NOMO-1 (cell line): ENCODE measurements around the gene NECTIN1.
A peak's percentile ranks its signal among the peaks of the same experiment; 100 is the strongest.

Source experiments
- DNase-seq, 2 experiments: peaks; one replicate each; lab custom pipeline; 2025; ENCODE audit not compliant: unreplicated experiment in 2 of 2; lab: John Stamatoyannopoulos, UW

The NECTIN1 gene

GRCh38 chr11:119696378-119697222 is 32.4 kb downstream of the NECTIN1 start:
- no peak for DNase-seq

- DNase-seq: peak; percentile 7 to 41
Observed at GRCh38 chr11:119694334-119694733, 34.7 kb downstream of the NECTIN1 start.

GRCh38 chr11:119693253-119693815 is 35.7 kb downstream of the NECTIN1 start:
- DNase-seq: no peak

- DNase-seq: no peak
Observed at GRCh38 chr11:119692540-119692820, 36.5 kb downstream of the NECTIN1 start.

GRCh38 chr11:119691701-119692539 is 37.1 kb downstream of the NECTIN1 start:
- no peak for DNase-seq

- DNase-seq: peak; percentile 17 to 36
Observed at GRCh38 chr11:119691020-119691666, 37.9 kb downstream of the NECTIN1 start.

- no peak for DNase-seq
Observed at GRCh38 chr11:119689302-119689701, 39.7 kb downstream of the NECTIN1 start.

GRCh38 chr11:119688356-119688755 is 40.6 kb downstream of the NECTIN1 start:
- no peak for DNase-seq

- DNase-seq: no peak
Observed at GRCh38 chr11:119687373-119688046, 41.5 kb downstream of the NECTIN1 start.

- no peak for DNase-seq
Observed at GRCh38 chr11:119686177-119686882, 42.7 kb downstream of the NECTIN1 start.

GRCh38 chr11:119685111-119685746 is 43.8 kb downstream of the NECTIN1 start:
- DNase-seq: no peak

GRCh38 chr11:119684361-119685110 is 44.5 kb downstream of the NECTIN1 start:
- no peak for DNase-seq

GRCh38 chr11:119683783-119684182 is 45.2 kb downstream of the NECTIN1 start:
- no peak for DNase-seq

GRCh38 chr11:119681361-119681910 is 47.6 kb downstream of the NECTIN1 start:
- DNase-seq: no peak

GRCh38 chr11:119680541-119681360 is 48.2 kb downstream of the NECTIN1 start:
- no peak for DNase-seq

GRCh38 chr11:119679346-119679745 is 49.7 kb downstream of the NECTIN1 start:
- DNase-seq: no peak

GRCh38 chr11:119678351-119678750 is 50.6 kb downstream of the NECTIN1 start:
- no peak for DNase-seq

GRCh38 chr11:119677840-119678239 is 51.2 kb downstream of the NECTIN1 start:
- DNase-seq: no peak
